BE2C (cell line): ENCODE results near the gene ARHGEF4.

Experiments
- DNase-seq: peaks from one replicate; pipeline ENCODE4 v3.0.0-alpha.2; 2020
- H3K27me3 ChIP-seq: fragments of 250-450 bp; sonication (Bioruptor Pico); 2 replicates; pipeline ENCODE4 v1.5.1; 2020; ENCODE audit warnings: mild to moderate bottlenecking
- H3K36me3 ChIP-seq: fragments of 250-450 bp; sonication (Bioruptor Pico); 2 replicates; pipeline ENCODE4 v1.5.1; 2020; ENCODE audit warnings: mild to moderate bottlenecking
- H3K4me1 ChIP-seq: fragments of 250-450 bp; sonication (Bioruptor Pico); 2 replicates; pipeline ENCODE4 v1.5.1; 2020
- H3K4me3 ChIP-seq: 2 replicates; pipeline ENCODE4 v1.5.1; 2011; ENCODE audit warnings: low read depth, low read length
- H3K9me3 ChIP-seq: fragments of 250-450 bp; sonication (Bioruptor Pico); 2 replicates; pipeline ENCODE4 v1.5.1; 2020
- CTCF ChIP-seq: IDR thresholded peaks from 2 replicates; pipeline ENCODE4 v1.5.1; 2012; ENCODE audit warnings: mild to moderate bottlenecking, low read depth, low read length

The ARHGEF4 gene

GRCh38 chr2:131093006-131093695, 256.4 kb downstream of the ARHGEF4 start, which contains the start of gene FAM168B:
TSS of gene FAM168B (minus strand) at chr2:131093460. CDS start at chr2:131082646, 10,814 bp downstream.
- H3K9me3 ChIP-seq, result no peaks in the 10 kb centered on the region

GRCh38 chr2:131093696-131094462, 257.2 kb downstream of the ARHGEF4 start:
- peak overlapping the region; percentile 68 for H3K4me3 ChIP-seq
- DNase-seq, result peak; percentile 63
- no peaks in the 10 kb centered on the region for H3K36me3 ChIP-seq
- H3K27me3 ChIP-seq, result no peaks in the 10 kb centered on the region
- no peaks in the 10 kb centered on the region for H3K4me1 ChIP-seq
- no peak for TF ChIP-seq CTCF
- H3K9me3 ChIP-seq, result no peaks in the 10 kb centered on the region

More at GRCh38 chr2:131093006-131093695, 256.4 kb downstream of the ARHGEF4 start, which contains the start of gene FAM168B:
- DNase-seq, result peak; percentile 83
- Histone ChIP-seq H3K27me3 (no peaks in the 10 kb centered on the region), H3K4me1 (no peaks in the 10 kb centered on the region), H3K4me3 (peak within 1 kb of the TSS; percentile 70), H3K36me3 (no peaks in the 10 kb centered on the region)
- no peak for TF ChIP-seq CTCF

GRCh38 chr2:131094463-131095281, 258.0 kb downstream of the ARHGEF4 start:
- no peak for DNase-seq
- Histone ChIP-seq H3K36me3 (no peaks in the 10 kb centered on the region), H3K9me3 (no peaks in the 10 kb centered on the region), H3K27me3 (no peaks in the 10 kb centered on the region), H3K4me1 (no peaks in the 10 kb centered on the region), H3K4me3 (no peak overlapping the region)
- TF ChIP-seq CTCF, result no peak
